HL-60 (cell line): Measurements from ENCODE around the gene DCTN1.

Experiments used
- DNase-seq, 2 experiments: peaks; one replicate each; pipeline ENCODE4 v3.0.0-alpha.2; 2010 to 2020; ENCODE audit warnings: low read depth in 1 of 2, low spot score in 1 of 2
- H3K27ac ChIP-seq: fragments of 250-450 bp; sonication (Bioruptor Pico); replicated peaks from 2 replicates; pipeline ENCODE4 v1.5.1; 2020; ENCODE audit warnings: mild to moderate bottlenecking, moderate library complexity
- H3K27me3 ChIP-seq: fragments of 250-450 bp; sonication (Bioruptor Pico); 2 replicates; pipeline ENCODE4 v1.5.1; 2021; ENCODE audit warnings: mild to moderate bottlenecking, moderate library complexity; ENCODE audit not compliant: insufficient read depth, poor library complexity, severe bottlenecking
- H3K4me3 ChIP-seq: replicated peaks from 2 replicates; pipeline ENCODE4 v1.5.1; 2011; ENCODE audit warnings: mild to moderate bottlenecking, control low read depth, low read length; ENCODE audit not compliant: insufficient read depth
- CTCF ChIP-seq: IDR thresholded peaks from one replicate; pipeline ENCODE4 v1.5.1; 2011; ENCODE audit warnings: low read length, control low read depth, inconsistent platforms; ENCODE audit not compliant: insufficient read depth
- GABPA ChIP-seq: IDR thresholded peaks from 2 replicates; pipeline ENCODE4 v1.6.1; 2012; ENCODE audit warnings: low read depth
- POLR2AphosphoS5 ChIP-seq: IDR thresholded peaks from 2 replicates; pipeline ENCODE4 v1.6.1; 2012; ENCODE audit warnings: low read depth
- REST ChIP-seq: IDR thresholded peaks from 2 replicates; pipeline ENCODE4 v1.6.1; 2012; ENCODE audit warnings: low read depth; ENCODE audit not compliant: insufficient replicate concordance
- SPI1 ChIP-seq: IDR thresholded peaks from 2 replicates; pipeline ENCODE4 v1.6.1; 2012; ENCODE audit warnings: low read depth, mild to moderate bottlenecking, borderline replicate concordance

Gene DCTN1

GRCh38 chr2:74401891-74402290 is 21.8 kb upstream of the DCTN1 start:
- no peak for DNase-seq
- H3K4me3 ChIP-seq, result no peak overlapping the region
- no peak overlapping the region for H3K27ac ChIP-seq
- no peaks in the 10 kb centered on the region for H3K27me3 ChIP-seq
- TF ChIP-seq SPI1, result no peak
- no peak for TF ChIP-seq POLR2AphosphoS5
- TF ChIP-seq REST, result no peak
- no peak for TF ChIP-seq CTCF
- TF ChIP-seq GABPA, result no peak

GRCh38 chr2:74399785-74400184 is 19.7 kb upstream of the DCTN1 start:
- no peak overlapping the region for H3K27ac ChIP-seq
- peak in 1 of 2 experiments; percentile 26 for DNase-seq
- H3K4me3 ChIP-seq, result no peak overlapping the region
- H3K27me3 ChIP-seq, result no peaks in the 10 kb centered on the region
- TF ChIP-seq SPI1 (no peak), CTCF (peak; percentile 16)

- DNase-seq, result no peak
- no peak overlapping the region for H3K27ac ChIP-seq
- no peaks in the 10 kb centered on the region for H3K27me3 ChIP-seq
- no peak overlapping the region for H3K4me3 ChIP-seq
- TF ChIP-seq SPI1 (no peak), CTCF (no peak), GABPA (no peak), POLR2AphosphoS5 (no peak), REST (no peak)
Measured at GRCh38 chr2:74396149-74396548, 16.0 kb upstream of the DCTN1 start.

GRCh38 chr2:74393525-74393924 is 13.4 kb upstream of the DCTN1 start:
- no peak for DNase-seq
- H3K27me3 ChIP-seq, result no peaks in the 10 kb centered on the region
- no peak overlapping the region for H3K27ac ChIP-seq
- TF ChIP-seq CTCF (no peak), POLR2AphosphoS5 (no peak), SPI1 (no peak), GABPA (no peak), REST (no peak)
- H3K4me3 ChIP-seq, result no peak overlapping the region
